Stimulated activated naive CD8-positive, alpha-beta T cell treated with anti-CD3 and anti-CD28 coated beads, Interleukin-15, Interleukin-2, amounts not matched to agents 100 ng/mL and 50 ng/mL, for 24 hours (primary cell): ENCODE data around the gene BTBD2.

ENCODE experiments used
- H3K27ac Mint-ChIP-seq: one replicate; pipeline ENCODE4 v1.8.0; 2021; ENCODE audit warnings: mild to moderate bottlenecking, mixed read lengths
- H3K27me3 Mint-ChIP-seq: one replicate; pipeline ENCODE4 v1.8.0; 2021; ENCODE audit warnings: mixed read lengths
- H3K36me3 Mint-ChIP-seq: one replicate; pipeline ENCODE4 v1.8.0; 2021; ENCODE audit warnings: low read depth, mixed read lengths
- H3K4me1 Mint-ChIP-seq: one replicate; pipeline ENCODE4 v1.8.0; 2021; ENCODE audit warnings: low read depth, mixed read lengths
- H3K4me3 Mint-ChIP-seq: one replicate; pipeline ENCODE4 v1.8.0; 2021; ENCODE audit warnings: mild to moderate bottlenecking, mixed read lengths
- H3K9me3 Mint-ChIP-seq: one replicate; pipeline ENCODE4 v1.8.0; 2021; ENCODE audit warnings: mixed read lengths

Gene BTBD2

GRCh38 chr19:1979017-1979416, 36.5 kb downstream of the BTBD2 start:
- Mint-ChIP-seq H3K4me1 (no peaks in the 10 kb centered on the region), H3K4me3 (no peak overlapping the region), H3K27ac (no peak overlapping the region), H3K9me3 (no peaks in the 10 kb centered on the region), H3K36me3 (peaks cover 22% of the 10 kb centered on the region), H3K27me3 (no peaks in the 10 kb centered on the region)

- H3K36me3 Mint-ChIP-seq = peaks cover 20% of the 10 kb centered on the region
- no peaks in the 10 kb centered on the region for H3K4me1 Mint-ChIP-seq
- H3K27ac Mint-ChIP-seq = no peak overlapping the region
- no peak overlapping the region for H3K4me3 Mint-ChIP-seq
- no peaks in the 10 kb centered on the region for H3K9me3 Mint-ChIP-seq
- no peaks in the 10 kb centered on the region for H3K27me3 Mint-ChIP-seq
Observed at GRCh38 chr19:1978346-1978894, 37.1 kb downstream of the BTBD2 start.

GRCh38 chr19:1977120-1977519, 38.4 kb downstream of the BTBD2 start:
- Mint-ChIP-seq H3K4me3 (no peak overlapping the region), H3K27me3 (no peaks in the 10 kb centered on the region), H3K27ac (no peak overlapping the region), H3K36me3 (peaks cover 17% of the 10 kb centered on the region), H3K4me1 (no peaks in the 10 kb centered on the region), H3K9me3 (no peaks in the 10 kb centered on the region)

DNA sequence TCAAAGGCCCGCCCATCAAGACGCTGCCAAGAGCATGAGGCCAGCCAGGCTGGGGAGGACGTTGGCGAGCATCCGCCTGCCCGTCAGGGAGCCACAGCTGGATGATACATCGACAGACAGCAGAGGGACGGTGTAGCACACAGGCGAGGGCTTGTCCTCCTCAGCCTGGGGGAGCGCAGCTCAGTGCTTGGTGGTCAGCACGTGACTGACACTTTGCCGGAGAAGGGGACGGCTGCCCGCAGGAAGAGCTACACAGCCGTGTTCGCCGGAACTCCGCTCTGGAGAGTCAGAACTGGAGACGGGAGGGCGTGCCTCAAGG, 40.4 kb downstream of the BTBD2 start:
- peaks cover 10% of the 10 kb centered on the region for H3K36me3 Mint-ChIP-seq
- no peaks in the 10 kb centered on the region for H3K4me1 Mint-ChIP-seq
- no peaks in the 10 kb centered on the region for H3K9me3 Mint-ChIP-seq
- no peak overlapping the region for H3K4me3 Mint-ChIP-seq
- H3K27ac Mint-ChIP-seq = no peak overlapping the region
- no peaks in the 10 kb centered on the region for H3K27me3 Mint-ChIP-seq

DNA sequence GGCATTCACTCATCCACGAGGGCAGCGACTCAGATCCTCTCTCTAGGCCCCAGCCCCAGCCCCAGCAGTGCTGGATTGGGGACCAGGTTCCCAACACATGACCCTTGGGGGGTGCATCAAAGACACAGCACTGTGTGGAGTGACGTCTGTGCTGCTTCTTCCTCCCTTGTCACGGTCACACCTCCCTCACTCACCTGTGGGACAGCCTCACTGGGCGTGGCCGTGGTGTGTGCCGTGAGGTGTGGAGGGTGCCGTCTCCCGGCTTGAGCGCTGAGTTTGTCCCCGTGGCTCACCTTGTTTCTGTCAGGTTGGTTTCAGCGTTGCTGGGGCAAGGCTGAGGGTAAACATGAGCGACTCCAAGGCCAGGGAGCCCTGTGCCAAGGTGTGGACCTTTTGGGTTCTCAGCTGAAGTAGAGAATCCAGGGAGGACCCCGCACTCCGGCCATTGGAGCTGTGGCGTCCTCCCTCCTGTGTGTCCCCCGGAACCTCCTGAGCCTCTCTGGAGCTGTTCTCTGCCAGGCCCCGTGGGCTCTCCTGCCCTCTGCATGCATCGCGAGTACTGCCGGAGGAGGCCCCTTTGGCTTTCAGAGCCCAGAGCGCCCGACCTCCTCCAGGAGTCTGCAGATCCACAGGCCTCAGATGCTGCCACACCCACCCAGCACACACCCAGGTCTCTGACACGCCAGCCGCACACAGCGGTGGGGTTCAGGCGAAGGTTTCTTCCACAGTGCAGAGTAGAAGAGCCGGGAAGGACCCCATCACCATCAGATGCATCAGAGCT, 40.9 kb downstream of the BTBD2 start:
- Mint-ChIP-seq H3K9me3 (no peaks in the 10 kb centered on the region), H3K36me3 (peaks cover 10% of the 10 kb centered on the region), H3K4me3 (no peak overlapping the region), H3K27me3 (no peaks in the 10 kb centered on the region), H3K4me1 (peaks cover 1% of the 10 kb centered on the region), H3K27ac (no peak overlapping the region)

- Mint-ChIP-seq H3K4me1 (peaks cover 15% of the 10 kb centered on the region), H3K36me3 (peaks cover 10% of the 10 kb centered on the region), H3K4me3 (no peak overlapping the region), H3K9me3 (no peaks in the 10 kb centered on the region), H3K27me3 (no peaks in the 10 kb centered on the region), H3K27ac (no peak overlapping the region)
Observed at GRCh38 chr19:1970806-1971502, 44.6 kb downstream of the BTBD2 start.

DNA sequence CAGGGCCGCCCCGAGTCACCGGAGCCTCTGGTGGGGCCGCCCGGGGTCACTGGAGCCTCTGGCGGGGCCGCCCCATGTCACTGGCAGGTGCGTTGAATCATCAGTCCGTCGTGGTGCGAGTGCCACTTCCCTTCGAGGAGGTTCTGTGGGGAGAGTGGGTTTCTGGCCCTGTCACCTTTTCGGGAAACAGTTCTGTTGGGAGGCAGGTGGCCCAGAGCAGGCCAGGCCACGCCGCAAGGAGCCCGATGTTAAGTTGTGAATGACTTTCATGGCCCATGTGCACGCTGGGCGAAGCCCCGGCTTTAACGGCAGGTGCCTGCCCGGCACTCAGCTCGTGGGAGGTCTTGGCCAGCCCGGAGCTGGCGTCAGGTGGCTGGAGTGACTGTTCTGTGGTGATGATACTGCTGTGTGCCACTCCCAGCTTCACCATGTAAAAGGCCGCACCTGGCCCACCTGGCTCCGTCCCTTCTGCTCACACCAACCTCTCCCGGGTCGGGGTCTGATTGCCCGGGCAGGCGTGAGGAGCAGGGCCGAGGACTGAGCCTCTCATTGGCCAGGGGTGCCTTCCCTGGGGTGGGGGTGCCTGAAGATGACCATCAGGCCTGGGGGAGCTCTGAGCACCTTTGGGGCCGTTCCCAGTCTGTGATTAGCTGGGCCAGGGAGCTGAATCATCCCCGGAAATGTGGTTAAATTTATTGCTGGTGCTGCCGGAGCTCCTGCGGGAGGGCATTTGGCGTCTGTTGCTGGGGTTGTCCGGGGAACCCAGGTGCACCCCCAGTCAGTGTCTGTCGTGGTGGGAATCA, 45.3 kb downstream of the BTBD2 start:
- H3K4me1 Mint-ChIP-seq = peaks cover 16% of the 10 kb centered on the region
- H3K36me3 Mint-ChIP-seq = peaks cover 9% of the 10 kb centered on the region
- no peaks in the 10 kb centered on the region for H3K9me3 Mint-ChIP-seq
- no peaks in the 10 kb centered on the region for H3K27me3 Mint-ChIP-seq
- no peak overlapping the region for H3K4me3 Mint-ChIP-seq
- no peak overlapping the region for H3K27ac Mint-ChIP-seq

- H3K4me1 Mint-ChIP-seq = peaks cover 16% of the 10 kb centered on the region
- H3K4me3 Mint-ChIP-seq = no peak overlapping the region
- peaks cover 5% of the 10 kb centered on the region for H3K36me3 Mint-ChIP-seq
- no peaks in the 10 kb centered on the region for H3K27me3 Mint-ChIP-seq
- no peaks in the 10 kb centered on the region for H3K9me3 Mint-ChIP-seq
- H3K27ac Mint-ChIP-seq = no peak overlapping the region
Observed at GRCh38 chr19:1969176-1970002, 46.1 kb downstream of the BTBD2 start.

GRCh38 chr19:1968279-1969175, 47.0 kb downstream of the BTBD2 start:
- H3K4me1 Mint-ChIP-seq = peaks cover 16% of the 10 kb centered on the region
- H3K27ac Mint-ChIP-seq = no peak overlapping the region
- H3K27me3 Mint-ChIP-seq = no peaks in the 10 kb centered on the region
- no peak overlapping the region for H3K4me3 Mint-ChIP-seq
- H3K36me3 Mint-ChIP-seq = peaks cover 5% of the 10 kb centered on the region
- H3K9me3 Mint-ChIP-seq = no peaks in the 10 kb centered on the region

DNA sequence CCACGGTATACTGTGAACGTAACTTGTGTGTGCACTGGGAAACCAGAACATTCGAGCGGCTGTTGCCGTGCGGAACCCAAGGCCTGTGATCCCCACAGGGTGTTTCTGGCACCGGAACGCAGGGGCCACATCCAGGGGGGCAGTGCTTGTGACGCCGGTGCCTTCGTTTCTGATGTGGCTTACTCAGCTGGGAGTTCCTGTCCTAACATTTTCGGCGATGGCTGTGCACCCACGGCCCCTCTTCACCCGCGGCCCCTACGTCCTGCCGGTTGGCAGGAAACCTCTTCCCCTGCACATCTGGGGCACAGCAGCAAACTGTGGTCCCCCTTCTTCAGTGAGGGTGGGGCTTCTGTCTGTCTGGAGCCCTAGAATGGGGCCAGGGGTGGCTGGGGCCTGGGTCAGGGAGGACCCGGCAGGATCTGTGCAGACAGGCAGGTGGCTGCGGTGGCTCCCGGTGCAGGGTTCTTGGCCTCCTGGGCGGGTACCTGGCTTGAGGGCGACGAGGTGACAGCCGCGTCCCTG, 48.4 kb downstream of the BTBD2 start:
- no peak overlapping the region for H3K27ac Mint-ChIP-seq
- no peaks in the 10 kb centered on the region for H3K9me3 Mint-ChIP-seq
- H3K27me3 Mint-ChIP-seq = no peaks in the 10 kb centered on the region
- peaks cover 16% of the 10 kb centered on the region for H3K4me1 Mint-ChIP-seq
- H3K36me3 Mint-ChIP-seq = peaks cover 8% of the 10 kb centered on the region
- H3K4me3 Mint-ChIP-seq = no peak overlapping the region

- H3K9me3 Mint-ChIP-seq = no peaks in the 10 kb centered on the region
- H3K27ac Mint-ChIP-seq = no peak overlapping the region
Observed at GRCh38 chr19:1962674-1963073, 52.8 kb downstream of the BTBD2 start.

DNA sequence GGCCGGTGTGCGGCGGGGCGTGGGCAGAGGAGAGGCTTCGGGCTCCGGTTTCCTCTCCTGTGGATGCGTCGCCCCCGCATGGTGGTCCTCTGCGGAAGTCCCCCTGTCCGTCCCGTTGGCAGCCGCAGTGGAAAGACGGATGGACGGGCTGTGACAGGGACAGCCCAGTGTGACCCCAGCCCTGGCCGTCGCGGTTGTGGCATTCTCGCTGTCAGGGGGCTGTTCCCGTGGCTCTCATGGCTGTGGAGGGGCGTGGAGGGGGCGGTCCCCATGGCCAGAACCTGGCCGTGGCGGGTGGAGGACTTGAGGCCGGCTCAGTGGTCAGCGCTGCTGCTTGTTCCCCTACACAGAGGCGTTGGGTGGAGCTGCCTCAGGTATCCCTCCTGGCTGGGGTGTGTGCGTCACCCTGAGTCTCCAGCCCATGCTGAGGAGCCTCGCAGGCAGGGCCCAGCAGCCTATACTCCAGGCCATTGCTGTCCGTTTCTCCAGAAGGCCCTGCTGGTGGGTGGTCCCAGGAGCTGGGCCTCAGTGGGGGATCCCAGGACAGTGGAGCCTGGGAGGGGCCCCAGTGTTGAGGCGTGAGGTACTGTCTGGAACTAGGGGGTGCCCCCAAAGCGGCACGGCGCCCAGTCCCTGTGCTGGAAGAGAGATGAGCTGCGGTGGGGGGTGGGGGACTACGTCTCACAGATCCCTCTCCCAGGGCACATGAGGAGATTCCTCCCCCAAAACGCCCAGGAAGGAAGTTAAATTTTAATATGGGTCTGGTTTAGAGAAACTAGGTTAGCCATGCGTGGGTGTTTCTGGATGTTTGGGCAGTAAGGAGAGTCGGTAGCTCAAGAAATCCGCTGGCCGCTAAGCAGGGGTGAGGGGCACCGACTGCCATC, 54.3 kb downstream of the BTBD2 start:
- Mint-ChIP-seq H3K4me1 (peaks cover 8% of the 10 kb centered on the region), H3K27me3 (no peaks in the 10 kb centered on the region), H3K9me3 (no peaks in the 10 kb centered on the region), H3K4me3 (no peak overlapping the region), H3K36me3 (peaks cover 6% of the 10 kb centered on the region), H3K27ac (no peak overlapping the region)

More at GRCh38 chr19:1962674-1963073, 52.8 kb downstream of the BTBD2 start:
- Mint-ChIP-seq H3K4me3 (no peak overlapping the region), H3K4me1 (peaks cover 17% of the 10 kb centered on the region), H3K36me3 (peaks cover 6% of the 10 kb centered on the region), H3K27me3 (no peaks in the 10 kb centered on the region)
